ENCODE results near the gene DAB2IP.
A peak's percentile ranks its signal among the peaks of the same experiment; 100 is the strongest.

DAB2IP gene

GRCh38 chr9:121744687-121745395, 93.4 kb downstream of the DAB2IP start:
- DNase-seq (ENCODE audit: low spot score), result no peak

DNA sequence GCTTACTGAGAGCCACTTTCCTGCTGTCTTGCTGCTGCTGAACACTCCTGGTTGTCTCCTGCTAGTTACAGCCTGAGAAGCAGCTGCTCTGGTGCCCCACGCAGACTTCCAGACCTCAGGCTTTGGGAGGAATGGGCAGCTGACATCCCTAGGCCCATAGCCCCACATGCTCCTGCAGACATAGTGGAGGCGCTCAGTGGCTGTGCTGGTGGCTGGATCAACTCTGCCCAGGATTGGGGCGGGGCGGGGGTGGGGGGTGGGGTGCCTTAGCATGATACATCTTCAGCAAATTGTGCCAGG, 93.9 kb downstream of the DAB2IP start:
- no peak for DNase-seq (ENCODE audit: low spot score)

GRCh38 chr9:121746411-121746810, 95.0 kb downstream of the DAB2IP start:
- DNase-seq (ENCODE audit: low spot score), result no peak

DNA sequence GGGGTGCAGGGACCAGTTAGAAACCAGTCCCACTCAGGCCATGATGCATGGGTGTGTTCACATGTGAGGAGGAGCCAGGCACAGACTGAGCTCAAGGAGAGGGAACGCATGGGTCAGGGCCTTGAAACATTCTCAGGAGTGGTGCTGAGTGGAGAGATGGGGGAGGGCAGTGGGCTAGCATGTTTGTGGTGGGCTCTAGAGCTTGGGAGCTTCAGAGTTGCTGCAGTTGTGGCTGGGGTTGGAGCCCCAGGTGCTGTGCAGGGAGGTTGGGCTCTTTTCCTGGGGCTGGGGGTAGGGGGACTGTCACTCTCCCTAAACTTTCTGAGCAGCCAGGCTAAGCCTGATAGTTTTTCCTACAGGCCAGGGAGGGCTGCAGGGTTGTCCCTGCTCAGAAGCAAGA, 95.4 kb downstream of the DAB2IP start:
- DNase-seq (ENCODE audit: low spot score), result no peak

DNA sequence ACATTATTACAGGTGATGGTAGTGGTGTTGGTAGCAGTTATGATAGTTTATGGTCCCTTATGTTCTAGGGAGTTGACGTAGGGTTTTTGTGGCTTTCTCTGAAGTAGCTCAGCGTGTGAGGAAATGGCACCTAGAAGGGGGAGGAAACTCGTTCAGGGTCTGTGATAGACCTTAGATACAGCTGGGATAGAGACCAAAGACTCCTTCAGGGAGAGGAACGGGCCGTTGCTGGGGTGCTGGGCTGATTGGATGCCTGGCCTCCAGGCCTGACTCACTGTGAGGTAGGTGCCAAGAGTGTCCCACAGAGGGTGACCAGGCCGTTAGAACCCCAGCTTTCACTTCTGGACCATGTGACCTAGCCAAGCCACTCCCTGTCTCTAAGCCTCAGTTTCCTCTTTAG, 96.6 kb downstream of the DAB2IP start:
- no peak for DNase-seq (ENCODE audit: low spot score)

DNA sequence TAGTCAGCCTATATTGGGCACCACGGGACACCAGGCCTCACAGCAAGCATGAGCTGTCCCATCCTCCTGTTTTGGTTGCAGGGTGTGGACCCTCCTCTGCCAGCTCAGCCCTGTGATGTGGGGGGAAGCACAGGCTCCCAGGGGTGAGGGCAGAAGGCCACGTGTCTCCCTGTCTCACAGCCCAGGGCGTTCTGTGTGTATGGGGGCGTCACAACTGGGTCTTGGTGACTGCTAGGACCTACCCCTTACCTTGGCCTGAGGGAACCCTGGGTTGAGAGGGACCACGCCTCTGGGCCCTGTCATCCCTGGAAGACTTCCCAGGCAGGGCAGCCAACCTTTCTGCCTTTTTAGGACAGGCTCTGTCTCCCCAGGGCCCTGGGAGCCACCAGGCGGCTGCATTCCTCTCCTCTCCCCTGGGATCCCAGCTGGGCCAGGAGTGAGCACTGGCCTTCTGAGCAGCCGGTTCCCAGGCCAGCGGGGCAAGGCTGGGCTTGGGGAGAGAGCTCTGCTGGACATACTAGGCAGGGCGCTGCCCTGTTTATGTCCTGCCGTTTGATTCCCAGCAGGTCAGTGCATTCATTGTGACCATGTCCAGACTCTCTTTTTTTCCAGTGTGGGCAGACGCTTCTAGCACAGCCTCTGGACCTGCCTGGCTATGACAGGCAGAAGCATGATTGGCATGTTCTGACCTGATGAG, 97.4 kb downstream of the DAB2IP start:
- no peak for DNase-seq (ENCODE audit: low spot score)

DNA sequence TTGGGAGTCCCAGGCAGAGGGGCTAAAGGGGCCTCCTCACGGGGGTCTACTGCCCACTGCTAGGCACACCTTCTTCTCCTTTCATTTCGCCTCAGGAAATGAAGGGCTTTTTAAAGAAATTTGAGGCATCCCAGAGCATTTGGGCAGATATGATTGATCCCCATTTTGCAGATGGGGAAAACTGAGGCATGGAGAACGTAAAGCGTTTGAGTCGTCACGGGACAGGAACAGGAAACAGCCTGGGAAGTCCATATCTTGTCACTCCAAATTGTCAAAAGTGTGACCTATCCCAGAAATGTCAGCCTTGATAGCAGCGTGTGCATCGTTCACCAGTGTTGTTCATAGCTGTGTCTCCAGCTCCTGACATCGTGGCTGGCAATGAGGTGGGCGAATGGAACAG, 98.2 kb downstream of the DAB2IP start:
- no peak for DNase-seq (ENCODE audit: low spot score)

- no peak for DNase-seq (ENCODE audit: low spot score)
Measured at GRCh38 chr9:121750259-121750714, 98.9 kb downstream of the DAB2IP start.

- DNase-seq (ENCODE audit: low spot score), result peak; percentile 96
Measured at GRCh38 chr9:121750715-121751623, 99.5 kb downstream of the DAB2IP start.

GRCh38 chr9:121751686-121752445, 100.4 kb downstream of the DAB2IP start:
- no peak for DNase-seq (ENCODE audit: low spot score)

DNA sequence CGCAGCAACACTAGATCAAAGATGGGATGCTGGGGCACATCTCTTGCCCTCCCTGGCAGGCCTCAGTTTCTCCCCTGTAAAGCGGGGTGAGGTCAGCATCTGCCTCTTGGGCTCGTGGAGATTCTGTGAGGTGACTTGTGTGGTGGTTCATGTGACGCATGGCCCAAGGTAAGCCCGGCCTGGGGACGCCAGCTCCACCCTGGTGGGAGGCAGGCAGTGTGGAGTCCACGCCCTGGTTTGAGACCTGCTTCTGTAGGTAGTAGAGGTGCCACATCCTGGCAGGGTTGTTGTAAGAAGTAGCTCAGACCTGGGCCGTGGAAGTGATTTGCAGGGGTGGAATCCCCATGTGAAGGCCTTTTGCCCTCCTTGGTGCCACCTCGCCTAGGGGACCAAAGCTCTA, 101.5 kb downstream of the DAB2IP start:
- no peak for DNase-seq (ENCODE audit: low spot score)

DNA sequence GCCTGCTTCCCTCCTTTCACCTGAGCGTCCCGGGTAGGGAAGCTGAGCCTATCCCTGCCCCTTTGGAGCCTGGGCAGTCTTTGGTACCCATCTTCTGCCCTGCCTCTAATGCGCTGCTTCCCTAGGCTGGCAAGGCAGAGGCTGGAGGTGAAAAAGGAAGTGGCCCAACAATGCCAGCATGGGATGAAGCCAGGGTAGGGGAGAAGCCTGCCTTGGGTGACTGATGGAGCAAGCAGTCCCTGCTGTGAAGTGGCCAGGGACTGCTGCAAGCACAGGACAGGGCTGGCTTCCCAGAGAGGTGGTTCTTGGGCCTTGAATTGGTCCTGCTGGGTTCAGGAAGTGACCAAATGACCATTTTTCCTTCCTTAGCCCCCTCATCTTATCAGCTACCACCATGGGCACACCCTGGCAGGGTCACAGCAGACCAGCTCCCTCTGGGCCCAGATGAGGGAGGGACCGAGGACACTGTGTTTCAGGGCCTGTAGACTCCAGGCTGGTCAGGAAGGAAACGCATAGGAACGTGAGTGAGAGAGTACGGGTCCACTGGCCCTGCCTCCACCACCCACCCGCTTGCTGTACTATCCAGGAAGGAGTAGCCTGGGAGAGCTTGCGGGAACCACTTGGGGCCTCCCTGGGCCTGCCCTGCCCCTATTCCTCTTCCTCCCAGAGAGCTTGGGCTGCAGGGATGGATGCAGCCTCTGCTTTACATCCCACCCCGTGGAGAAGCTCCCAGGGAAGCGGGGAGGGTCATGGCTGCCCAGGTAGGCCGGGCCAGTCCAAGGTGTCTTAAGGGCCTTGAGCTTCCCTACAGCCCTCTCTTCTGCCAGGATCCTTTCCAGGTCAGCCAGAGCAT, 102.6 kb downstream of the DAB2IP start:
- DNase-seq (ENCODE audit: low spot score), result no peak

GRCh38 chr9:121754655-121755436, 103.4 kb downstream of the DAB2IP start:
- no peak for DNase-seq (ENCODE audit: low spot score)

- DNase-seq (ENCODE audit: low spot score), result no peak
Measured at GRCh38 chr9:121755581-121755980, 104.1 kb downstream of the DAB2IP start.

DNA sequence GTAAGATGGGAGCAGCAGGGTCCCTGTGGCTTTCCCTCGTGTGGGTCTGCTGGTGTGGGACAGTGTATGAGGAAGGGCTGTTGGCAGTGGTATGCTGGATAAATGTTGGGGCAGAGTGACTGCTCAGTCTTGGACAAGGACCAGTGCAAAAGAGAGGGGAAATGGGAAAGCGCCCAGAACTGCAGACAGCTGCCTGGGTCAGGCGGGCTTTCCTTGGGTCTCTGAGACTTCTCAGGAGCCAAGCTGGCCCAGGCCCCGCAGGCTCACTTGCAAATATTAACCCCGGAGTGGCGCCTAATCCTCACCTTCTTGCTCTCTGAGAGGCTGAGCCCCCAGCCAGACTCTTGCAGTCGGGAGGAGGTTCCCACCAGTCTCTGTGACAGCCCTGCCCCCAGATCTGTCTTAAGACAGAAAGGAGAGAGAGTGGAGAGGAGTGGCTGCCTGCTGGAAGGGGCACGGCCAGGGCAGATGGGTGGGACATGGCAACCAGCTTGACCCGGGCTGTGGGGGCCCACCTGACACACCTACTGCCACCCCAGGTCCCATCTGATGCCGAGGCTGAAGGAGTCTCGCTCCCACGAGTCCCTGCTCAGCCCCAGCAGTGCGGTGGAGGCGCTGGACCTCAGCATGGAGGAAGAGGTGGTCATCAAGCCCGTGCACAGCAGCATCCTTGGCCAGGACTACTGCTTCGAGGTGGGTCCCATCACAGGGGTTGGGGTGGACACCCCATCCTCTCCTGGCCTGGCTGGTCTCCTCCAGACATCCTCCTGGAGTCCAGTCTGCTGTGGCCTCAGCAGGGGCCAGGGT, 105.2 kb downstream of the DAB2IP start:
- no peak for DNase-seq (ENCODE audit: low spot score)

DNA sequence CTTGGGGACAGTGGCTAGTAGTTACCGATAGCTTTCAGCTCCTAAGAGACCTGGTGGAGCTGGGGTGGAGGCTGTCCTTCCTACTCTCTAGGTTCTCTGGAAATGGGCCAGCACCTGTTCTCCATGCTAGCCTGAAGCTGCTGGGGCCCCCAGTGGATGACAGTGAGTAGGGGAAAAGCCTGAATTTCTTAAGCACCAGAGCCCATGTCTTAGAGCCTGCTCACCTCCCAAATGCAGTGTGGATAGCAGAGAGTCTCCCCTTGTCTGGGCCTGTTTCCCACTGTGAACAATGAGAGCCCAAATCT, 105.8 kb downstream of the DAB2IP start:
- no peak for DNase-seq (ENCODE audit: low spot score)

GRCh38 chr9:121758693-121759092, 107.3 kb downstream of the DAB2IP start:
- DNase-seq (ENCODE audit: low spot score), result no peak

DNA sequence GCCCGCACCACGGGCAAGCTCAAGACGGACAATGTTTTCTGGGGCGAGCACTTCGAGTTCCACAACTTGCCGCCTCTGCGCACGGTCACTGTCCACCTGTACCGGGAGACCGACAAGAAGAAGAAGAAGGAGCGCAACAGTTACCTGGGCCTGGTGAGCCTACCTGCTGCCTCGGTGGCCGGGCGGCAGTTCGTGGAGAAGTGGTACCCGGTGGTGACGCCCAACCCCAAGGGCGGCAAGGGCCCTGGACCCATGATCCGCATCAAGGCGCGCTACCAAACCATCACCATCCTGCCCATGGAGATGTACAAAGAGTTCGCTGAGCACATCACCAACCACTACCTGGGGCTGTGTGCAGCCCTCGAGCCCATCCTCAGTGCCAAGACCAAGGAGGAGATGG, 108.6 kb downstream of the DAB2IP start:
- DNase-seq (ENCODE audit: low spot score), result no peak

GRCh38 chr9:121760571-121760970, 109.1 kb downstream of the DAB2IP start:
- no peak for DNase-seq (ENCODE audit: low spot score)

GRCh38 chr9:121763131-121763530, 111.7 kb downstream of the DAB2IP start:
- no peak for DNase-seq (ENCODE audit: low spot score)

Measured in globus pallidus (tissue), 1 donor.